Measurements from ENCODE around the gene DNAAF8. TPM values are rescaled to one million over a fixed set of nuclear protein-coding genes. Genes with fewer than 3 reads are reported as not detected.

Gene DNAAF8
- polyA plus RNA-seq, 1 donor from 2014 or later = 3.4 TPM

GRCh38 chr16:4698321-4699045 lies 35.9 kb upstream of the DNAAF8 start:
- no peaks in the 10 kb centered on the region for H3K9me2 ChIP-seq (ENCODE audit: insufficient read depth, low read length)
- H4K20me1 ChIP-seq (ENCODE audit: insufficient read depth) = no peaks in the 10 kb centered on the region
- H3K79me2 ChIP-seq (replicated peaks; ENCODE audit: insufficient read depth, low read length) = no peaks in the 10 kb centered on the region
- no peak overlapping the region for H3K9ac ChIP-seq (ENCODE audit: low read length)
- H2AFZ ChIP-seq (ENCODE audit: low read depth, low read length) = no peak overlapping the region
- no peaks in the 10 kb centered on the region for H3K36me3 ChIP-seq (ENCODE audit: insufficient read depth, low read length)
- no peaks in the 10 kb centered on the region for H3K27me3 ChIP-seq (ENCODE audit: insufficient read depth, low read depth, low read length)
- H3K27ac ChIP-seq (ENCODE audit: low read length) = no peak overlapping the region
- H3K4me3 ChIP-seq (ENCODE audit: low read length) = no peak overlapping the region
- TF ChIP-seq POLR2AphosphoS5 (IDR thresholded peaks at IDR 0.05) = no peak
- no peaks in the 10 kb centered on the region for H3K9me3 ChIP-seq (ENCODE audit: low read length)
- H3F3A ChIP-seq (ENCODE audit: insufficient read depth, low read length, poor library complexity, severe bottlenecking) = no peaks in the 10 kb centered on the region
- no peak overlapping the region for H3K4me2 ChIP-seq (ENCODE audit: low read length)

GRCh38 chr16:4699046-4699556 lies 35.2 kb upstream of the DNAAF8 start:
- H3K9me2 ChIP-seq (ENCODE audit: insufficient read depth, low read length) = no peaks in the 10 kb centered on the region
- no peaks in the 10 kb centered on the region for H3K9me3 ChIP-seq (ENCODE audit: low read length)
- H3K36me3 ChIP-seq (ENCODE audit: insufficient read depth, low read length) = no peaks in the 10 kb centered on the region
- no peak overlapping the region for H3K27ac ChIP-seq (ENCODE audit: low read length)
- H3K27me3 ChIP-seq (ENCODE audit: insufficient read depth, low read depth, low read length) = no peaks in the 10 kb centered on the region
- no peaks in the 10 kb centered on the region for H4K20me1 ChIP-seq (ENCODE audit: insufficient read depth)
- no peak overlapping the region for H3K4me3 ChIP-seq (ENCODE audit: low read length)
- H3K9ac ChIP-seq (ENCODE audit: low read length) = no peak overlapping the region
- no peak overlapping the region for H2AFZ ChIP-seq (ENCODE audit: low read depth, low read length)
- TF ChIP-seq MXI1 (conservative IDR thresholded peaks at IDR 0.05; ENCODE audit: poor library complexity, severe bottlenecking) (no peak), TAF1 (IDR thresholded peaks at IDR 0.05; ENCODE audit: low read depth) (no peak), REST (IDR thresholded peaks at IDR 0.05; ENCODE audit: borderline replicate concordance) (no peak)
- no peak overlapping the region for H3K4me2 ChIP-seq (ENCODE audit: low read length)
- no peaks in the 10 kb centered on the region for H3K79me2 ChIP-seq (replicated peaks; ENCODE audit: insufficient read depth, low read length)
- H3F3A ChIP-seq (ENCODE audit: insufficient read depth, low read length, poor library complexity, severe bottlenecking) = no peaks in the 10 kb centered on the region

GRCh38 chr16:4700380-4700996 lies 33.8 kb upstream of the DNAAF8 start:
- H3K9ac ChIP-seq (ENCODE audit: low read length) = no peak overlapping the region
- TF ChIP-seq CTCF (IDR thresholded peaks at IDR 0.05; ENCODE audit: poor library complexity, severe bottlenecking) = no peak
- TF ChIP-seq TAF1 (IDR thresholded peaks at IDR 0.05; ENCODE audit: low read depth) = no peak
- no peak for TF ChIP-seq RAD21 (conservative IDR thresholded peaks at IDR 0.05)
- TF ChIP-seq POLR2AphosphoS5 (IDR thresholded peaks at IDR 0.05) = no peak
- no peak for TF ChIP-seq EZH2 (IDR thresholded peaks at IDR 0.05; ENCODE audit: borderline replicate concordance, insufficient read depth, low read length, poor library complexity, severe bottlenecking)
- no peak for TF ChIP-seq SMC3 (conservative IDR thresholded peaks at IDR 0.05; ENCODE audit: poor library complexity)
- TF ChIP-seq REST (IDR thresholded peaks at IDR 0.05; ENCODE audit: borderline replicate concordance) = no peak
- no peak for TF ChIP-seq EP300 (conservative IDR thresholded peaks at IDR 0.05; ENCODE audit: poor library complexity, severe bottlenecking)
- no peak for TF ChIP-seq MXI1 (conservative IDR thresholded peaks at IDR 0.05; ENCODE audit: poor library complexity, severe bottlenecking)
- H3F3A ChIP-seq (ENCODE audit: insufficient read depth, low read length, poor library complexity, severe bottlenecking) = no peaks in the 10 kb centered on the region
- H3K36me3 ChIP-seq (ENCODE audit: insufficient read depth, low read length) = no peaks in the 10 kb centered on the region
- no peak overlapping the region for H2AFZ ChIP-seq (ENCODE audit: low read depth, low read length)
- no peak overlapping the region for H3K4me3 ChIP-seq (ENCODE audit: low read length)
- H4K20me1 ChIP-seq (ENCODE audit: insufficient read depth) = no peaks in the 10 kb centered on the region
- no peaks in the 10 kb centered on the region for H3K9me3 ChIP-seq (ENCODE audit: low read length)
- no peak overlapping the region for H3K27ac ChIP-seq (ENCODE audit: low read length)
- H3K4me2 ChIP-seq (ENCODE audit: low read length) = no peak overlapping the region
- no peaks in the 10 kb centered on the region for H3K9me2 ChIP-seq (ENCODE audit: insufficient read depth, low read length)
- no peaks in the 10 kb centered on the region for H3K79me2 ChIP-seq (replicated peaks; ENCODE audit: insufficient read depth, low read length)
- no peaks in the 10 kb centered on the region for H3K27me3 ChIP-seq (ENCODE audit: insufficient read depth, low read depth, low read length)
